Spleen (tissue), 7 donors: ENCODE measurements around the gene IFFO2.

Source experiments
- POLR2A ChIP-seq, 3 donors: fragments of 450-650 bp; IDR thresholded peaks; one replicate each; pipeline ENCODE4 v1.5.1; 2017; ENCODE audit warnings: antibody characterized with exemption in 3 of 3, mild to moderate bottlenecking in 1 of 3
- POLR2AphosphoS5 ChIP-seq, 3 donors: sonication (generic); formaldehyde crosslinking; IDR thresholded peaks; one replicate each; pipeline ENCODE4 v1.5.1; 2017; ENCODE audit warnings: antibody characterized with exemption in 3 of 3
- TF ChIP-seq, protein P1 (sequence below), 11 experiments: fragments of 200-600 bp in 7 of 11; fragments of 450-650 bp in 4 of 11; sonication (generic) in 4 of 11; IDR thresholded peaks in 8 of 11; conservative IDR thresholded peaks in 3 of 11; 1 replicate in 7 of 11; 2 replicates in 4 of 11; pipeline versions ENCODE4 v1.4.0 to v1.8.0; 2016 to 2021; ENCODE audit warnings: antibody characterized with exemption in 11 of 11, inconsistent platforms in 4 of 11, mild to moderate bottlenecking in 1 of 11
- donor health status: DM: no; HTN: no; CAD: no; lungs with moderate emphysema.
- donor health status: DM: no; HTN: no; CAD: no.
- donor health status: DM: no; HTN: no; CAD: no.

DNA sequence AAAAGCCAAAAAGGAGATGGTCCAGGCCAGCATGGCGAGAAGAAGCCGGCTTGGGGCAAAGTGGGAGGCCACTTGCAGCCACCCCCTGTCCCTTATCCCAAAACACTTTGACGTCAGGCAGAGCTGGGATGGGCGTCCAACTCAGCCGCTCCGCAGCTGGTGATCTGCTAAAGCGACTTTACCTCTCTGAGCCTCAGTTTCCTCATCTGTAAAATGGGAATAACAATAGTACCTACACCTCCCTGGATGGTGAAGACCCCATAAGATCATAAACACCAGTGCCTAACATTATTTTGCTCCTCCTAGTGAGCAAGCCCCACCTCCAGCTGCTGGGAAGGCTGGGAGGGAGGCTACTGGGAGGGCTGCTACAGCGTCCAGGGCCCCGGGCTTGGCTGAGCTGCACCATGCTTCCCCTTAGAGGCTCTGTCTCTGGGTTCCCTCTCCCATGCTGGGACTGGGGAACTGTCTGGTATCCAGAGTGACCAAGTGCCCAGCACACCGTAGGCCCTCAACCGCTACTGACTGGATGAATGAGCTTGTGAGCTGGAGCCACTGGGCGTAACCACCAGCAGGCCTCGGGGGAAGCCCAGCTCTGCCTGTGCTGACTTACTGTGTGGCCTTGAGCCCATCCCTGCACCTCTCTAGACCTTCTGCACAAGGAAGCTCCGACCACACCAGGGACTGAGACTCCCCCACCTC, 18.3 kb downstream of the IFFO2 start:
- TF ChIP-seq POLR2AphosphoS5 (IDR thresholded peaks at IDR 0.05) (no peak), POLR2A (IDR thresholded peaks at IDR 0.05) (no peak)
- TF ChIP-seq, protein P1, sequence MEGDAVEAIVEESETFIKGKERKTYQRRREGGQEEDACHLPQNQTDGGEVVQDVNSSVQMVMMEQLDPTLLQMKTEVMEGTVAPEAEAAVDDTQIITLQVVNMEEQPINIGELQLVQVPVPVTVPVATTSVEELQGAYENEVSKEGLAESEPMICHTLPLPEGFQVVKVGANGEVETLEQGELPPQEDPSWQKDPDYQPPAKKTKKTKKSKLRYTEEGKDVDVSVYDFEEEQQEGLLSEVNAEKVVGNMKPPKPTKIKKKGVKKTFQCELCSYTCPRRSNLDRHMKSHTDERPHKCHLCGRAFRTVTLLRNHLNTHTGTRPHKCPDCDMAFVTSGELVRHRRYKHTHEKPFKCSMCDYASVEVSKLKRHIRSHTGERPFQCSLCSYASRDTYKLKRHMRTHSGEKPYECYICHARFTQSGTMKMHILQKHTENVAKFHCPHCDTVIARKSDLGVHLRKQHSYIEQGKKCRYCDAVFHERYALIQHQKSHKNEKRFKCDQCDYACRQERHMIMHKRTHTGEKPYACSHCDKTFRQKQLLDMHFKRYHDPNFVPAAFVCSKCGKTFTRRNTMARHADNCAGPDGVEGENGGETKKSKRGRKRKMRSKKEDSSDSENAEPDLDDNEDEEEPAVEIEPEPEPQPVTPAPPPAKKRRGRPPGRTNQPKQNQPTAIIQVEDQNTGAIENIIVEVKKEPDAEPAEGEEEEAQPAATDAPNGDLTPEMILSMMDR (IDR thresholded peaks at IDR 0.05 in 8 of 11, conservative IDR thresholded peaks at IDR 0.05 in 3 of 11), result no peak
